ENCODE measurements around the gene TTC9B. TPM values are rescaled to one million over a fixed set of nuclear protein-coding genes. Genes with fewer than 3 reads are reported as not detected.
A peak's percentile ranks its signal among the peaks of the same experiment; 100 is the strongest.

TTC9B gene
- total RNA-seq = not detected in 2 replicates
- 0.25 TPM for polyA plus RNA-seq (2012)

GRCh38 chr19:40217934-40218890 is at the start of gene TTC9B:
Gene TTC9B, minus strand, starts transcription at chr19:40218384. Its CDS starts 3 bp downstream, at chr19:40218381.
- peak; percentile 19 for DNase-seq (ENCODE audit: low read depth)

GRCh38 chr19:40267601-40267997 is 49.4 kb upstream of the TTC9B start:
- no peak for DNase-seq (ENCODE audit: low read depth)

- DNase-seq (ENCODE audit: low read depth) = no peak
Measured at GRCh38 chr19:40266912-40267600, 48.9 kb upstream of the TTC9B start.

- peak; percentile 48 for DNase-seq (ENCODE audit: low read depth)
Measured at GRCh38 chr19:40266119-40266518, 47.9 kb upstream of the TTC9B start.

- no peak for DNase-seq (ENCODE audit: low read depth)
Measured at GRCh38 chr19:40265763-40266099, 47.5 kb upstream of the TTC9B start.

- no peak for DNase-seq (ENCODE audit: low read depth)
Measured at GRCh38 chr19:40265055-40265762, 47.0 kb upstream of the TTC9B start.

- no peak for DNase-seq (ENCODE audit: low read depth)
Measured at GRCh38 chr19:40264314-40265054, 46.3 kb upstream of the TTC9B start.

- DNase-seq (ENCODE audit: low read depth) = no peak
Measured at GRCh38 chr19:40263440-40264313, 45.5 kb upstream of the TTC9B start.

- no peak for DNase-seq (ENCODE audit: low read depth)
Measured at GRCh38 chr19:40262422-40262821, 44.2 kb upstream of the TTC9B start.

- no peak for DNase-seq (ENCODE audit: low read depth)
Measured at GRCh38 chr19:40261631-40262030, 43.4 kb upstream of the TTC9B start.

- DNase-seq (ENCODE audit: low read depth) = peak; percentile 25
Measured at GRCh38 chr19:40257096-40257517, 38.9 kb upstream of the TTC9B start.

- DNase-seq (ENCODE audit: low read depth) = no peak
Measured at GRCh38 chr19:40256512-40256911, 38.3 kb upstream of the TTC9B start.

- no peak for DNase-seq (ENCODE audit: low read depth)
Measured at GRCh38 chr19:40255619-40256166, 37.5 kb upstream of the TTC9B start.

GRCh38 chr19:40254714-40255418 is 36.7 kb upstream of the TTC9B start:
- DNase-seq (ENCODE audit: low read depth) = no peak

GRCh38 chr19:40253611-40254092 is 35.5 kb upstream of the TTC9B start:
- no peak for DNase-seq (ENCODE audit: low read depth)

GRCh38 chr19:40252395-40252794 is 34.2 kb upstream of the TTC9B start:
- no peak for DNase-seq (ENCODE audit: low read depth)

- no peak for DNase-seq (ENCODE audit: low read depth)
Measured at GRCh38 chr19:40251991-40252390, 33.8 kb upstream of the TTC9B start.

GRCh38 chr19:40251244-40251643 is 33.1 kb upstream of the TTC9B start:
- no peak for DNase-seq (ENCODE audit: low read depth)

- DNase-seq (ENCODE audit: low read depth) = no peak
Measured at GRCh38 chr19:40249781-40250180, 31.6 kb upstream of the TTC9B start.

Data from myocyte (in vitro differentiated cells).